ENCODE measurements around the gene SLC35E3. TPM values are rescaled to one million over a fixed set of nuclear protein-coding genes. Genes with fewer than 3 reads are reported as not detected.
"Not testable (repeated sequence)": the region's sequence is repeated elsewhere in the genome, so short reads cannot be mapped to it uniquely, and the experiment has no call there.

SLC35E3 gene
- total RNA-seq, 1 experiment from 2014 or later, result 25.0 TPM

DNA sequence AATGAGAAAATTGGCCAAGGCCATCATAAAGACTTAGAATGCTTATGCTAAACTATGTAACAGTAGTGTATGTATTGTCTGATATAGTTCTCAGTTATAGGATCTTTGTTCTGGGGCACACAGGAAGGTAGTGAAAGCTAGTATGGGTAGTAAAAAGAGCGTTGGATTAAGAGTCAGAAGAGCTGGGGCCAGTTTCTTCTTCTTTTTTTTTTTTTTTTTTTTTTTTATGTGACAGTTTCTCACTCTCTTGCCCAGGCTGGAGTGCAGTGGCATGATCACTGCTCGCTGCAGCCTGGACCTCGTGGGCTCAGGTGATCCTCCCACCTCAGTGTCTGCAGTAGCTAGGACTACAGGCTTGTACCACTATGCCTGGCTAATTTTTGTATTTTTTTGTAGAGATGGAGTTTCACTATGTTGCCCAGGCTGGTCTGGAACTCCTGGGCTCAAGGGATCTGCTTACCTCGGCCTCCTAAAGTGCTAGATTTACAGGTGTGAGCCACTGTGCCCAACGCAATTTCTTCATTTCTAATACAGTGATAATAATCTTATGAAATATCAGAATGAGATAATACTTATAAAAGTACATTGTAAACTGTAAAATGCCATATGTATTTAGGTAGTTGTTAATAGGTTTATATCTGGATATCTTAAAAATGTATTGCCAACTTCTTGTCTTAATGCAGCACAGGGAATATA is 69.4 kb downstream of the SLC35E3 start:
- Histone ChIP-seq H3K36me3 (ENCODE audit: control insufficient read depth, insufficient read depth, low read length) (peaks cover 4% of the 10 kb centered on the region), H3K27me3 (replicated peaks; ENCODE audit: control insufficient read depth, insufficient read depth, low read length) (no peaks in the 10 kb centered on the region), H3K4me1 (no peaks in the 10 kb centered on the region), H3K9me3 (no peaks in the 10 kb centered on the region), H3K4me3 (ENCODE audit: low read depth, low read length) (no peak overlapping the region)
- H3K36me3 Mint-ChIP-seq (ENCODE audit: insufficient read depth, unreplicated experiment), result peaks cover 79% of the 10 kb centered on the region
- no TSS peak for BruUV-seq (replicated peaks)
- POLR2A ChIA-PET, result interaction anchor here (0.6 kb wide), 2 partner anchors 15 to 28 kb away, joined by 3 to 6 read pairs; no protein-coding TSS in a partner anchor
- H3K4me3 Mint-ChIP-seq (ENCODE audit: unreplicated experiment), result no peak overlapping the region
- CTCF ChIA-PET, result interaction anchor here (1.0 kb wide), 1 partner anchor 15 kb away, joined by 4 read pairs; no protein-coding TSS in a partner anchor
- peaks cover 7% of the 10 kb centered on the region for H3K4me1 Mint-ChIP-seq (ENCODE audit: low read depth, unreplicated experiment)
- DNase-seq, result no peak
- no peak overlapping the region for H3K27ac Mint-ChIP-seq (ENCODE audit: unreplicated experiment)
- TF ChIP-seq, protein P1, sequence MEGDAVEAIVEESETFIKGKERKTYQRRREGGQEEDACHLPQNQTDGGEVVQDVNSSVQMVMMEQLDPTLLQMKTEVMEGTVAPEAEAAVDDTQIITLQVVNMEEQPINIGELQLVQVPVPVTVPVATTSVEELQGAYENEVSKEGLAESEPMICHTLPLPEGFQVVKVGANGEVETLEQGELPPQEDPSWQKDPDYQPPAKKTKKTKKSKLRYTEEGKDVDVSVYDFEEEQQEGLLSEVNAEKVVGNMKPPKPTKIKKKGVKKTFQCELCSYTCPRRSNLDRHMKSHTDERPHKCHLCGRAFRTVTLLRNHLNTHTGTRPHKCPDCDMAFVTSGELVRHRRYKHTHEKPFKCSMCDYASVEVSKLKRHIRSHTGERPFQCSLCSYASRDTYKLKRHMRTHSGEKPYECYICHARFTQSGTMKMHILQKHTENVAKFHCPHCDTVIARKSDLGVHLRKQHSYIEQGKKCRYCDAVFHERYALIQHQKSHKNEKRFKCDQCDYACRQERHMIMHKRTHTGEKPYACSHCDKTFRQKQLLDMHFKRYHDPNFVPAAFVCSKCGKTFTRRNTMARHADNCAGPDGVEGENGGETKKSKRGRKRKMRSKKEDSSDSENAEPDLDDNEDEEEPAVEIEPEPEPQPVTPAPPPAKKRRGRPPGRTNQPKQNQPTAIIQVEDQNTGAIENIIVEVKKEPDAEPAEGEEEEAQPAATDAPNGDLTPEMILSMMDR (IDR thresholded peaks at IDR 0.05; ENCODE audit: insufficient read depth in 1 of 2, low read depth in 1 of 2, low read length in 1 of 2, severe bottlenecking in 1 of 2, unreplicated experiment in 1 of 2), result no peak
- H3K27me3 Mint-ChIP-seq (ENCODE audit: insufficient read depth, unreplicated experiment), result no peaks in the 10 kb centered on the region
- H3K9me3 Mint-ChIP-seq (ENCODE audit: unreplicated experiment), result no peaks in the 10 kb centered on the region
- intact Hi-C loops (cut with micrococcal nuclease; ENCODE audit: unreplicated experiment), result no loop called here

DNA sequence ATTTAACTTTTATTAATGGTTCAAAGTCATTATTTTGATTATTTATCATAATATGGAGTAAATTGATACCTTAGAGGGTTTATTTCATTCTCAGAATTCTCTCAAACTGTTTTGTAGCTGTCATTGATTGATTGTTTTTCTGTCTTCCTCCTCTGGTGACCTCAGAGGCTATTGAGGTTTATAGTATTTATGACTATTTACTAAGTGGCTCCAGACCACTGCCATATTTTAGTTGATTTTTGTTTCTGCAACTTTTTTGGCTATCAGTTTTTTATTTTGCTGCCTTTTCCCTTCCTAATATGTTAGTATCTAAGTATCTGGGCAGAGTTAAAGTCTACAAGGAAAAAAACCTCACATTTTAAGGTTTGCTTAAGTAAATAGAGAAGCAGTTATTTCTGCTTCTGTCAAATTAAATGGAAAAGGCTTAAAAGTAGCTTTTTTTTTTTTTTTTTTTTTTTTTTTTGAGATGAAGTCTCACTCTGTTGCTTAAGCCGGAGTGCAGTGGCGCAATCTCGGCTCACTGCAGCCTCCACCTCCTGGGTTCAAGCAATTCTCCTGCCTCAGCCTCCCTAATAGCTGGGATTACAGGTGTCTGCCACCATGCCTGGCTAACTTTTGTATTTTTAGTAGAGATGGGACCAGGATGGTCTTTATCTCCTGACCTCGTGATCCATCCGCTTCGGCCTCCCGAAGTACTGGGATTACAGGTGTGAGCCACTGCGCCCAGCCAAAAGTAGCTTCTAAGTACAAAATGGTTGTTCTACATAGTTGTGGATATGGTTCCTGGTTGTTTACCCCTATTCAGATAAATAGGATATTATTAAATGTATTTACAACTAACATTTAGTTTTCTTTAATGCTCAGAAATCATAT is 70.2 kb downstream of the SLC35E3 start:
- BruUV-seq (replicated peaks), result no TSS peak
- H3K36me3 ChIP-seq (ENCODE audit: control insufficient read depth, insufficient read depth, low read length), result peaks cover 4% of the 10 kb centered on the region
- no peaks in the 10 kb centered on the region for H3K9me3 Mint-ChIP-seq (ENCODE audit: unreplicated experiment)
- CTCF ChIA-PET, result no interaction called here
- no peak overlapping the region for H3K27ac Mint-ChIP-seq (ENCODE audit: unreplicated experiment)
- intact Hi-C loops (cut with micrococcal nuclease; ENCODE audit: unreplicated experiment), result no loop called here
- H3K9me3 ChIP-seq, result no peaks in the 10 kb centered on the region
- H3K4me1 ChIP-seq, result no peaks in the 10 kb centered on the region
- H3K27me3 Mint-ChIP-seq (ENCODE audit: insufficient read depth, unreplicated experiment), result no peaks in the 10 kb centered on the region
- H3K4me3 ChIP-seq (ENCODE audit: low read depth, low read length), result no peak overlapping the region
- H3K36me3 Mint-ChIP-seq (ENCODE audit: insufficient read depth, unreplicated experiment), result peaks cover 79% of the 10 kb centered on the region
- POLR2A ChIA-PET, result interaction anchor here (0.6 kb wide), 1 partner anchor 29 kb away, joined by 6 read pairs; no protein-coding TSS in a partner anchor
- TF ChIP-seq, protein P1 (IDR thresholded peaks at IDR 0.05; ENCODE audit: insufficient read depth in 1 of 2, low read depth in 1 of 2, low read length in 1 of 2, severe bottlenecking in 1 of 2, unreplicated experiment in 1 of 2), result no peak
- H3K4me1 Mint-ChIP-seq (ENCODE audit: low read depth, unreplicated experiment), result peaks cover 7% of the 10 kb centered on the region
- no peak for DNase-seq
- no peak overlapping the region for H3K4me3 Mint-ChIP-seq (ENCODE audit: unreplicated experiment)
- no peaks in the 10 kb centered on the region for H3K27me3 ChIP-seq (replicated peaks; ENCODE audit: control insufficient read depth, insufficient read depth, low read length)

DNA sequence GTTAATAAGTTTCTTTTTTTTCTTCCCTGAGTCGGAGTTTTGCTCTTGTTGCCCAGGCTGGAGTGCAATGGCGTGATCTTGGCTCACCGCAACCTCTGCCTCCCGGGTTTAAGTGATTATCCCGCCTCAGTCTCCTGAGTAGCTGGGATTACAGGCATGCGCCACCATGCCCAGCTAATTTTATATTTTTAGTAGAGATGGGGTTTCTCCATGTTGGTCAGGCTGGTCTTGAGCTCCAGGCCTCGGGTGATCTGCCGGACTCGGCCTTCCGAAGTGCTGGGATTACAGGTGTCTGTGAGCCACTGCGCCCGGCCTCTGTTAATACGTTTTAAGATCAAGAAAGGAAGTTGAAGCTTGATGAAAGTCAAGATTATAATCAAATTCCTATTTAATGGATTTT is 73.5 kb downstream of the SLC35E3 start:
- H3K9me3 ChIP-seq; H3K4me1 ChIP-seq; H3K27ac Mint-ChIP-seq (ENCODE audit: unreplicated experiment); DNase-seq; H3K4me3 Mint-ChIP-seq (ENCODE audit: unreplicated experiment); H3K4me3 ChIP-seq (ENCODE audit: low read depth, low read length); H3K9me3 Mint-ChIP-seq (ENCODE audit: unreplicated experiment); H3K27me3 ChIP-seq (replicated peaks; ENCODE audit: control insufficient read depth, insufficient read depth, low read length); POLR2A ChIA-PET; CTCF ChIA-PET; BruUV-seq (replicated peaks); intact Hi-C loops (cut with micrococcal nuclease; ENCODE audit: unreplicated experiment); H3K27me3 Mint-ChIP-seq (ENCODE audit: insufficient read depth, unreplicated experiment); H3K4me1 Mint-ChIP-seq (ENCODE audit: low read depth, unreplicated experiment); H3K36me3 ChIP-seq (ENCODE audit: control insufficient read depth, insufficient read depth, low read length): not testable (repeated sequence)
- peaks cover 83% of the 10 kb centered on the region for H3K36me3 Mint-ChIP-seq (ENCODE audit: insufficient read depth, unreplicated experiment)

Measured in Caco-2 (cell line).